ENCODE results near the gene ZNF639.
"Not testable (repeated sequence)": the region's sequence is repeated elsewhere in the genome, so short reads cannot be mapped to it uniquely, and the experiment has no call there.

Gene ZNF639, protein sequence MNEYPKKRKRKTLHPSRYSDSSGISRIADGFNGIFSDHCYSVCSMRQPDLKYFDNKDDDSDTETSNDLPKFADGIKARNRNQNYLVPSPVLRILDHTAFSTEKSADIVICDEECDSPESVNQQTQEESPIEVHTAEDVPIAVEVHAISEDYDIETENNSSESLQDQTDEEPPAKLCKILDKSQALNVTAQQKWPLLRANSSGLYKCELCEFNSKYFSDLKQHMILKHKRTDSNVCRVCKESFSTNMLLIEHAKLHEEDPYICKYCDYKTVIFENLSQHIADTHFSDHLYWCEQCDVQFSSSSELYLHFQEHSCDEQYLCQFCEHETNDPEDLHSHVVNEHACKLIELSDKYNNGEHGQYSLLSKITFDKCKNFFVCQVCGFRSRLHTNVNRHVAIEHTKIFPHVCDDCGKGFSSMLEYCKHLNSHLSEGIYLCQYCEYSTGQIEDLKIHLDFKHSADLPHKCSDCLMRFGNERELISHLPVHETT

DNA sequence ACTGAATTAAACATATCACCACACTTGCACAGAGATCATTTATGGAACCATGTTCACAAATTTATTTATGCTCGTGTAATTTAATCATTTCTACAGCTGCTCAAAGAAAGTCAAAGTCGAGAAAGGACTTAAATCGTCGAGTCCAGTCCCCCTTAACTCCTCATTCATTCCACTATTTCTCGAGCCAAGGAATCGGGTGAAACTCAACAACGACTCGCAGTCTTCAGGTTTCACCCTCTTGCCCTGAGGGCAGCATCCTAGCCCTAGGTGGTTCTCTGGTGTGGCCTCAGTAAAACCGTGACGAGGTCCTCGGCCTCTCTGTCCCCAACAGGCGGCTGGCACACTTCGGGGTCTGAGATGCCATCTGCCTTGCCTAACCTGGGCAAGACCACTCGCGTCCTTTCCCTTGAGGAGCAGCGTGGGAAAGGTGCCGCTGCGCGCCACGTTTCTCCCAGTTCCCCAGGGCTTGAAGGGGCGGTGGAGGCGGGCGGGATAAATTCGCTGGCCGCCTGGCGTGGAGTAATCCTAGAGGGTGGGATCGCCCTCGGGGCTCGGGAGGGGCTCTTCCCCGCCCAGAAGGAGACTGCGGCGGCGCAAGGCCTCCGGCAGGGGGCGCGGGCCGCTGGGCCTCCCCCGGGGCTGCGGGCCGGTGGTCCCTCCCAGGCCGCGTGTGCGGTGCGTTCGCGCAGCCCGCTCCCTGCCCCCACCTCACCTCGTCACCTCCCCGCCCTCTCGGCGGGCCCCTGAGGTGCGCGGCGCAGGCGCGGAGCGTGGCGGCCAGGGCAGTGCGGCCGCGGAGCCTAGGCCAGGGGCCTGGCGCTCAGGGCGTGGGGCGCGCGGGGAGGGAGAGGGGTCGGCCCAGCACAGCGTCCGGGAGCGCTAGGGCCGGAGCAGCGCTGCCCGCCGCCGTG lies at the start of gene ZNF639:
Gene ZNF639, plus strand, starts transcription at position 746 of the 911 bp plus-strand sequence. CDS start 5,263 bp downstream, outside the sequence.
- Mint-ChIP-seq H3K4me3 (peak within 1 kb of the TSS; percentile 84), H3K27ac (ENCODE audit: low read depth) (peak within 1 kb of the TSS; percentile 94), H3K4me1 (peaks cover 35% of the 10 kb centered on the region), H3K36me3 (ENCODE audit: insufficient read depth) (peaks cover 27% of the 10 kb centered on the region), H3K9me3 (no peaks in the 10 kb centered on the region), H3K27me3 (no peaks in the 10 kb centered on the region)
- peak; percentile 83 for ATAC-seq (replicated peaks; ENCODE audit: extremely low read depth, poor library complexity, severe bottlenecking)
- peak; percentile 68 to 81 for DNase-seq (ENCODE audit: low spot score in 2 of 2)

DNA sequence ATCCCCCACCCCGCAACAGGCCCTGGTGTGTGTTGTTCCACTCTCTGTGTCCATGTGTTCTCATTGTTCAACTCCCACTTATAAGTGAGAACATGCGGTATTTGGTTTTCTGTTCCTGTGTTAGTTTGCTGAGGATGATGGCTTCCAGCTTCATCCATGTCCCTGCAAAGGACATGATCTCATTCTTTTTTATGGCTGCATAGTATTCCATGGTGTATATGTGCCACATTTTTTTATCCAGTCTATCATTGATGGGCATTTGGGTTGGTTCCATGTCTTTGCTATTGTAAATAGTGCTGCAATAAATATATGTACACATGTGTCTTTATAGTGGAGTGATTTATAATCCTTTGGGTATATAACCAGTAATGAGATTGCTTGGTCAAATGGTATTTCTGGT lies 48.4 kb upstream of the ZNF639 start:
- not testable (repeated sequence) for H3K36me3 Mint-ChIP-seq (ENCODE audit: insufficient read depth); H3K4me3 Mint-ChIP-seq; ATAC-seq (replicated peaks; ENCODE audit: extremely low read depth, poor library complexity, severe bottlenecking); H3K27ac Mint-ChIP-seq (ENCODE audit: low read depth); H3K9me3 Mint-ChIP-seq; DNase-seq (ENCODE audit: low spot score in 2 of 2); H3K4me1 Mint-ChIP-seq
- H3K27me3 Mint-ChIP-seq = peaks cover 37% of the 10 kb centered on the region

DNA sequence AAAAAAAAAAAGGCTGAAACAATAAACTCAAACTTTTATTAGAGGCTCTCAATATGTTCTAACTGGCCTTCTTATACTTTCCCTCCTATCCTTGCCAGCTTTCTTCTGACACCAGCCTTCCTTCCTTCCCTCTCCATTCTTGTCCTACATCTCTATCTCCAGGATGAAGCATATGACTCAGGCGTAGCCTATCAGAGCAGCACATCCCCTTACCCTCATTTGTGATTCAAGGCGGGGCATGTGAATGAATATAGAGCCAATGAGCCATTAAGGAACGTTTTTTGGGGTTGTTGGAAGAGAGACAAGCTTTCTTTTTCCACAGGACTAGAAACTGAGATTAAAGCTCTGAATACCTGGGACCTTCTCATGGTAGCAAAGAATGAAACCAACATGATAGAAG lies 46.8 kb upstream of the ZNF639 start:
- Mint-ChIP-seq H3K27ac (ENCODE audit: low read depth) (no peak overlapping the region), H3K36me3 (ENCODE audit: insufficient read depth) (no peaks in the 10 kb centered on the region), H3K27me3 (peaks cover 50% of the 10 kb centered on the region), H3K4me3 (no peak overlapping the region), H3K9me3 (no peaks in the 10 kb centered on the region), H3K4me1 (no peaks in the 10 kb centered on the region)
- ATAC-seq (replicated peaks; ENCODE audit: extremely low read depth, poor library complexity, severe bottlenecking) (no peak), DNase-seq (ENCODE audit: low spot score in 2 of 2) (no peak)

DNA sequence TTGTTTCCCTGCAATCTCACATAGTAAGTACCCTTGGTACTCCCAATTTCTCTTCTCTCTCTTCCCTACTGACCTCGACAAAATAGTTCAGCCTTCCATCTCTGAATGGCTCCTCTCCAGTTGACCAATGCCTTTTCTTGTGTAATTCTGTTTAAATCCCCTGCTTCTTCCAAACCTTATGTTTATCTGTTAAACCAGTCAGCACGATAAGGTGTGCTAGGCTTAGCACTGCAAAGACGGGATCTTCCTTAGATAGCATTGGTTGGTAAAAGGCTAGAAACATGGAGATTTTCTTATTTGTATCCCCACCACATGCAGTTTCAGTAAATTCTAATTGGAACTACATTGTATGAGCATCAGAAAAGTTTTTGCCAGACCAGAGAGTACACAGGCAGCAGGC lies 46.1 kb upstream of the ZNF639 start:
- Mint-ChIP-seq H3K27ac (ENCODE audit: low read depth) (no peak overlapping the region), H3K9me3 (no peaks in the 10 kb centered on the region), H3K4me1 (no peaks in the 10 kb centered on the region), H3K36me3 (ENCODE audit: insufficient read depth) (no peaks in the 10 kb centered on the region), H3K4me3 (no peak overlapping the region), H3K27me3 (peaks cover 51% of the 10 kb centered on the region)
- DNase-seq (ENCODE audit: low spot score in 2 of 2) = no peak
- ATAC-seq (replicated peaks; ENCODE audit: extremely low read depth, poor library complexity, severe bottlenecking) = no peak

DNA sequence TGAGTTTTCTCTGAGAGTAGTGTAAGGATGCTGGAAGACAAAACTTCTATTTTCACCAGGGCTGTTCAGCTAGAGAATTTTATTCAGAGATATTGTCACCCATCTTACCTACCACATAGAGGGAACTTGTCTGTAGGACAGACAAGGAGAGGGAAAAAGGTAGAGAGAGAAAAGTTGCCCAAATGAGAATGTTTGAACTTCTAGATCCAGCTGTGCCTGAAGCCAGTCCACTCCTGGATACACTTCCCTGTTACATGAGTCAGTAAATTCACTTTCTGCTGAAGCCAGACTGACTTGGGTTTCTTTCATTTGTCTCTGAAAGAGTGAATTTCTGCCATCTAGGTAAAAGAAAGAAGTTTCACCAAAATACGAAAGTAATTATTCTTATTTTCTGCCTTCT lies 44.7 kb upstream of the ZNF639 start:
- Mint-ChIP-seq H3K4me3 (no peak overlapping the region), H3K9me3 (no peaks in the 10 kb centered on the region), H3K36me3 (ENCODE audit: insufficient read depth) (no peaks in the 10 kb centered on the region), H3K27ac (ENCODE audit: low read depth) (no peak overlapping the region), H3K4me1 (no peaks in the 10 kb centered on the region), H3K27me3 (peaks cover 65% of the 10 kb centered on the region)
- ATAC-seq (replicated peaks; ENCODE audit: extremely low read depth, poor library complexity, severe bottlenecking) = no peak
- no peak for DNase-seq (ENCODE audit: low spot score in 2 of 2)

DNA sequence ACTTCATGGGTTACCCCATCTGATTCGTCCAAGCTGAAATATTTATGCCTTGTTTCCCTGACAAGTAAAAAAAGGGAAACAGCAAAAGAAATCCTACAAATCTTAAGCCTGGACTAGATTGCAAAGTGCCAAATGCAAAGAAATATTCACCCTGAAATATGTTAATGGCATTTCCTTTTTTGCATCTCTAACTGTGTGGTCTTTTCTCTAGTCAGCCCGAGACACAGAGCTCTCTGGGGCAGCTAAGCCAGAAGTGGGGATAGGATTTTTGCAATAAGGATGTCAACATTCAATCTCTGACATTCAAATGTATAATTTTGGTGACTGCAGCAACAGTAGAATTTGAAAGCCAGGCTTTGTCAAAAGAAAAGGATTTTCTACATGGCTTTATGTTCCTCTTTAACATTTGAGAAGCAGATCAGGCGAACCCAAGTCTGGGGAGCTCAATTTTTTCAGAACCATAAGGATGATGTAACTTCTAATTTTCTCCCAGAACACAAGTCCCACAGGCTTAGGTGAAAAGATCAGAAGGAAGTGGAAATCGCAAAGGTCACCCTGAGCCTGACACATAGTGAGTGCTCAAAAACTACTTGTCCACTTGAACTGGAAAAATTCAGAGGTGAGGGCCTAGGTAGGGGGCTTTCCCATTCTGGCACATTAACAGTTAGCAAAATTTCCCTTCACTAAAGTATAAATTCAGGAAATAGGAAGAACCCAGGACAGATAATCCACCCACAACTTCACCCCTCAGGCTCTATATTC lies 43.7 kb upstream of the ZNF639 start:
- Mint-ChIP-seq H3K4me1 (no peaks in the 10 kb centered on the region), H3K27me3 (peaks cover 75% of the 10 kb centered on the region), H3K36me3 (ENCODE audit: insufficient read depth) (no peaks in the 10 kb centered on the region), H3K9me3 (no peaks in the 10 kb centered on the region), H3K27ac (ENCODE audit: low read depth) (no peak overlapping the region), H3K4me3 (no peak overlapping the region)
- ATAC-seq (replicated peaks; ENCODE audit: extremely low read depth, poor library complexity, severe bottlenecking) = no peak
- DNase-seq (ENCODE audit: low spot score in 2 of 2) = no peak

DNA sequence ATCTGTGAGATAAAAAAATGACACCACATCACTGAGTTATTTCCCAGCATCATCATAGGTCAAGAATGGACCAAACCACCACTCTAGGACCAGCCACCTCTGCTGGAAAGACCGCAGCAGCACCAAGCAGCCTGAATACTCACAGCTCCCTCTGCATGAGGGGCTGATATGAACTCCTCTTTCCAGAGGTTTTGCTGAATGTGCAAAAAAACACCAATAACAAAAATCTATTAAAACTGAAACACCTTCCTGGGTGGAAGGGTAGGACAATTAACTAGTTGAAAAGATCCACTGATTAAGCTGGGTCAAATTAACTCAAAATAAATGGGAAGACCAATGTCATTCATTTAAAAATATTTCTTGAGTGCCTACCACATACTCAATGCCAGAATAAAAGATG lies 43.0 kb upstream of the ZNF639 start:
- ATAC-seq (replicated peaks; ENCODE audit: extremely low read depth, poor library complexity, severe bottlenecking) = no peak
- no peak overlapping the region for H3K27ac Mint-ChIP-seq (ENCODE audit: low read depth)
- peaks cover 81% of the 10 kb centered on the region for H3K27me3 Mint-ChIP-seq
- DNase-seq (ENCODE audit: low spot score in 2 of 2) = no peak
- H3K9me3 Mint-ChIP-seq = no peaks in the 10 kb centered on the region
- H3K36me3 Mint-ChIP-seq (ENCODE audit: insufficient read depth) = no peaks in the 10 kb centered on the region
- no peak overlapping the region for H3K4me3 Mint-ChIP-seq
- H3K4me1 Mint-ChIP-seq = no peaks in the 10 kb centered on the region

DNA sequence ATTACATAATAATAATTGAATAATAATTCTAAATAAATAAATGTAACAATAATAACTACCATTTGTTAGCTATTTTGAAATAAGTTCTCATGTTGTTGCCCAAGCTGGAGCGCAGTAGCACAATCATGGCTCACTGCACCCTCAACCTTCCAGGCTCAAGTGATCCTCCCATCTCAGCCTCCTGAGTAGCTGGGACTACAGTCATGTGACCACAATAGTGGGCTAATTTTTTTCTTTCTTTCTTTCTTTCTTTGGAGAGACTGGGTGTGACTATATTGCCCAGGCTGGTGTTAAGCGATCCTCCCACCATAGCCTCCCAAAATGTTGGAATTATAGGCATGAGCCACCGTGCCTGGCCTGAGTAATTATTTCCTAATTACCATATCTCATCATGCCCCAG lies 41.0 kb upstream of the ZNF639 start:
- Mint-ChIP-seq H3K27ac (ENCODE audit: low read depth) (no peak overlapping the region), H3K36me3 (ENCODE audit: insufficient read depth) (no peaks in the 10 kb centered on the region), H3K9me3 (no peaks in the 10 kb centered on the region), H3K4me3 (no peak overlapping the region), H3K27me3 (peaks cover 72% of the 10 kb centered on the region), H3K4me1 (no peaks in the 10 kb centered on the region)
- no peak for DNase-seq (ENCODE audit: low spot score in 2 of 2)
- no peak for ATAC-seq (replicated peaks; ENCODE audit: extremely low read depth, poor library complexity, severe bottlenecking)

DNA sequence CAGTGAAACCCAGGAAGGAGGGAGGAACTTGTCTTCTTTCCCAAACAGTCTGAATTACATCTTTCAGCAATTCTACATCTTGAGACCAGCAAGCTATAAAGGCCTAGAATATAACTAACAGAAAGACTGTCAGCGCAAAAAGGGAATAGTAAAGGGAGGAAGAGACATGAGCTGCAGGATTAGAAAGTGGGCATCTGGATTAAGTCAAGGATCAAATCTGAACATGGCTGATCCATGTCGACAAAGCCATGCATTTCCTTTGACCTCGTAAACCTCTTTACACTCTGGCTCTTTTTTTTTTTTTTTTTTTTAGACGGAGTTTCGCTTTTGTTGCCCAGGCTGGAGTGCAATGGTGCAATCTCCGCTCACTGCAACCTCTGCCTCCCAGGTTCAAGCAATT lies 36.5 kb upstream of the ZNF639 start:
- no peak overlapping the region for H3K4me3 Mint-ChIP-seq
- H3K27me3 Mint-ChIP-seq = peaks cover 36% of the 10 kb centered on the region
- no peak overlapping the region for H3K27ac Mint-ChIP-seq (ENCODE audit: low read depth)
- no peaks in the 10 kb centered on the region for H3K9me3 Mint-ChIP-seq
- H3K36me3 Mint-ChIP-seq (ENCODE audit: insufficient read depth) = no peaks in the 10 kb centered on the region
- no peak for DNase-seq (ENCODE audit: low spot score in 2 of 2)
- H3K4me1 Mint-ChIP-seq = no peaks in the 10 kb centered on the region
- ATAC-seq (replicated peaks; ENCODE audit: extremely low read depth, poor library complexity, severe bottlenecking) = no peak

DNA sequence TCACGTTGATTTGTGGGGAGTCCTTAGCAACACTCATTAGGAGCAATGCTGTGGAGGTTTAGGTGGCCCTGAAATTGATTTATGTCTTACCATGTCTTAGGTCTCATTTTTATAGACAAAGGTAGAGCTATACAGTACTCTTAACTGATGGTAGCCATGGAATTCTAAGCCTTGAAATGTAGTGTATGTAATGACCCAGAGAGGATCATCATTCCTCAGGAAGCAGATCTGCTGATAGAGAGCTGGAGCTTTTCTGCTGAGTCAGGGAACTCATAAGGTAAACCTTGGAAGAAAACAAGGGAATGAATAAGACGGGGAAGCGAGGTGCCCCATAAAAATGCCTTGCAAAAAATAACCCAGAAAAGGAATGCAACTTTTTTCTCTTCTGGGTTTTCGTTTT lies 34.0 kb upstream of the ZNF639 start:
- H3K4me1 Mint-ChIP-seq = no peaks in the 10 kb centered on the region
- H3K9me3 Mint-ChIP-seq = no peaks in the 10 kb centered on the region
- DNase-seq (ENCODE audit: low spot score in 2 of 2) (no peak), ATAC-seq (replicated peaks; ENCODE audit: extremely low read depth, poor library complexity, severe bottlenecking) (no peak)
- H3K27ac Mint-ChIP-seq (ENCODE audit: low read depth) = no peak overlapping the region
- peaks cover 38% of the 10 kb centered on the region for H3K27me3 Mint-ChIP-seq
- H3K4me3 Mint-ChIP-seq = no peak overlapping the region
- H3K36me3 Mint-ChIP-seq (ENCODE audit: insufficient read depth) = no peaks in the 10 kb centered on the region

DNA sequence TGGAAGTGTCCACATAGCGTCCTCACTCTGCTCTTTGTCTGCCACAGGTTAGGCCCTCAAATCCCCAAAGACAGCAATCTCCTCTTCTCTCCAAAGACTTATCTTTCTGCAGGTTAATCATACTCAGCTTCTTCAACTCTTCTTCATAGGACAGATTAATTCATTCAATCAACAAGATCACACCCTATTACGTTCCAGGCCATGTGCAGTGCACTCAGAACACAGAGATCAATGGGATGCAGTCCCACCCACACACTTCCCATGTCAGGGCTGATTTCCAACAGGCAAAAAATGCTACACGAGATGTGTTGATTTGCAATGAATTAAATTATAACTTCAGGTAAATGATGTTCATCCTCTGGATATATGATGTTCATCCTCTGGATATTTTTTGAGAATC lies 33.5 kb upstream of the ZNF639 start:
- Mint-ChIP-seq H3K4me3 (no peak overlapping the region), H3K9me3 (no peaks in the 10 kb centered on the region), H3K27me3 (peaks cover 35% of the 10 kb centered on the region), H3K4me1 (no peaks in the 10 kb centered on the region), H3K36me3 (ENCODE audit: insufficient read depth) (no peaks in the 10 kb centered on the region), H3K27ac (ENCODE audit: low read depth) (no peak overlapping the region)
- no peak for ATAC-seq (replicated peaks; ENCODE audit: extremely low read depth, poor library complexity, severe bottlenecking)
- DNase-seq (ENCODE audit: low spot score in 2 of 2) = no peak

DNA sequence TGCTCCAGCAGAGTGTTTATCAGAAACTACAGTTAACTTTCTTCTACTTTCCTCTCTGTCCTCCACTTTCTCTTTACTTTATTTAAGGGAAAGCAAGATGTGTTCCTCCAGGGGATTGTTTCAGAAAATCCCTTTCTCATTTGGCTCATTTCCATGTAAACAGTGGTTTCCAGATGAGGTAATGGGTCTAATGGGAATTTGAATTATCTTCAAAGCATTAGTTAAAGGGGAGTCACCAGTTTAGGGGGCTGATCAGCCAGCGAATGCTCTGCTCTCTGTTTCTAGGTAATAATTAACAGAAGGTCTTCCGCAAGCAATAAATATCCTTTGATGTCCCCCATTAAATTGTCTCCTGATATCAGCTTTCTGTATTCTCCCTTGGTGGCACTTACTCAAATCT lies 30.4 kb upstream of the ZNF639 start:
- H3K27ac Mint-ChIP-seq (ENCODE audit: low read depth) = no peak overlapping the region
- H3K27me3 Mint-ChIP-seq = peaks cover 53% of the 10 kb centered on the region
- H3K4me3 Mint-ChIP-seq = no peak overlapping the region
- ATAC-seq (replicated peaks; ENCODE audit: extremely low read depth, poor library complexity, severe bottlenecking) (no peak), DNase-seq (ENCODE audit: low spot score in 2 of 2) (no peak)
- no peaks in the 10 kb centered on the region for H3K9me3 Mint-ChIP-seq
- H3K36me3 Mint-ChIP-seq (ENCODE audit: insufficient read depth) = no peaks in the 10 kb centered on the region
- no peaks in the 10 kb centered on the region for H3K4me1 Mint-ChIP-seq
